OCI-LY7 (cell line): ENCODE measurements around the gene TRRAP. TPM values are rescaled to one million over a fixed set of nuclear protein-coding genes. Genes with fewer than 3 reads are reported as not detected.

ENCODE experiments used
- BruUV-seq: library from RNA; stranded (reverse); fragments of 400-500 nt; replicated peaks from 2 replicates; lab custom pipeline; 2021; lab: Mats Ljungman, UMichigan
- CTCF ChIA-PET: fragments of 300-600 bp; sonication (Branson Sonifier 250); formaldehyde crosslinking; loops from one replicate; lab custom pipeline; 2022; ENCODE audit warnings: antibody characterized with exemption; ENCODE audit not compliant: unreplicated experiment; lab: Charles Lee
- POLR2A ChIA-PET: fragments of 300-600 bp; sonication (Branson Sonifier 250); formaldehyde crosslinking; loops from one replicate; lab custom pipeline; 2022; ENCODE audit warnings: antibody characterized with exemption; lab: Charles Lee
- DNase-seq: peaks from one replicate; pipeline ENCODE4 v3.0.0-alpha.2; 2015; ENCODE audit warnings: low spot score
- H2AFZ ChIP-seq: fragments of 200-600 bp; sonication (generic), shearing (Covaris generic); 2 replicates; pipeline ENCODE4 v1.6.1; 2014; ENCODE audit warnings: mild to moderate bottlenecking, antibody characterized with exemption, low read length, moderate library complexity
- H3K27ac ChIP-seq: fragments of 200-600 bp; sonication (generic); 2 replicates; pipeline ENCODE4 v1.5.1; 2014; ENCODE audit warnings: mixed run types, low read depth, mild to moderate bottlenecking, moderate library complexity, low read length, inconsistent platforms; ENCODE audit not compliant: poor library complexity, severe bottlenecking
- H3K36me3 ChIP-seq: fragments of 200-600 bp; sonication (generic); 2 replicates; pipeline ENCODE4 v1.6.1; 2014; ENCODE audit warnings: mild to moderate bottlenecking, antibody characterized with exemption, low read length, moderate library complexity, mixed read lengths; ENCODE audit not compliant: insufficient read depth
- H3K4me1 ChIP-seq: fragments of 200-600 bp; sonication (generic); 2 replicates; pipeline ENCODE4 v1.5.1; 2014; ENCODE audit warnings: mild to moderate bottlenecking, low read length; ENCODE audit not compliant: insufficient read depth, poor library complexity, severe bottlenecking
- H3K4me2 ChIP-seq: fragments of 200-600 bp; sonication (generic); 2 replicates; pipeline ENCODE4 v1.6.1; 2014; ENCODE audit warnings: mild to moderate bottlenecking, low read length
- H3K4me3 ChIP-seq: fragments of 200-600 bp; sonication (generic); 2 replicates; pipeline ENCODE4 v1.5.1; 2014; ENCODE audit warnings: mild to moderate bottlenecking, low read depth, low read length; ENCODE audit not compliant: poor library complexity, severe bottlenecking
- H3K79me2 ChIP-seq: fragments of 200-600 bp; sonication (generic); 2 replicates; pipeline ENCODE4 v1.6.1; 2016; ENCODE audit warnings: low read depth, mild to moderate bottlenecking, low read length, moderate library complexity, mixed read lengths; ENCODE audit not compliant: insufficient read depth
- H3K9me2 ChIP-seq: fragments of 200-600 bp; sonication (generic); 2 replicates; pipeline ENCODE4 v1.6.1; 2016; ENCODE audit warnings: mild to moderate bottlenecking, low read length, mixed read lengths; ENCODE audit not compliant: insufficient read depth
- H3K9me3 ChIP-seq: fragments of 200-600 bp; sonication (generic); 2 replicates; pipeline ENCODE4 v1.6.1; 2014; ENCODE audit warnings: mild to moderate bottlenecking, mixed run types, low read length, mixed read lengths
- H4K20me1 ChIP-seq: fragments of 200-600 bp; sonication (generic); 2 replicates; pipeline ENCODE4 v1.6.1; 2014; ENCODE audit warnings: mild to moderate bottlenecking, antibody characterized with exemption, low read length, moderate library complexity, mixed read lengths; ENCODE audit not compliant: insufficient read depth
- EZH2phosphoT487 ChIP-seq: fragments of 200-600 bp; sonication (generic); IDR thresholded peaks from 2 replicates; pipeline ENCODE4 v1.6.1; 2018; ENCODE audit warnings: low read depth, borderline replicate concordance, mild to moderate bottlenecking, mixed run types, antibody characterized with exemption, low read length, moderate library complexity, mixed read lengths
- intact Hi-C: fragments of 100-400 bp; cut with micrococcal nuclease; formaldehyde crosslinking; loops from one replicate; pipeline ENCODE4 v1.10.0; 2022; ENCODE audit not compliant: unreplicated experiment
- total RNA-seq, 2 experiments: library from RNA; depleted of rRNA in 1 of 2; stranded (reverse); fragments of >200 nt in 1 of 2; shearing (Covaris generic) in 1 of 2; gene quantifications; 2 replicates each; pipeline ENCODE4 v1.2.3, GENCODE V29; 2014 to 2022
- TF ChIP-seq, protein P1 (sequence below): fragments of 200-600 bp; sonication (generic); conservative IDR thresholded peaks from 2 replicates; pipeline ENCODE4 v1.5.1; 2014; ENCODE audit warnings: mild to moderate bottlenecking, antibody characterized with exemption, low read length, moderate library complexity, mixed read lengths

Gene TRRAP
- total RNA-seq, 2 experiments from 2014 or later = 50.4 to 86.1 TPM

DNA sequence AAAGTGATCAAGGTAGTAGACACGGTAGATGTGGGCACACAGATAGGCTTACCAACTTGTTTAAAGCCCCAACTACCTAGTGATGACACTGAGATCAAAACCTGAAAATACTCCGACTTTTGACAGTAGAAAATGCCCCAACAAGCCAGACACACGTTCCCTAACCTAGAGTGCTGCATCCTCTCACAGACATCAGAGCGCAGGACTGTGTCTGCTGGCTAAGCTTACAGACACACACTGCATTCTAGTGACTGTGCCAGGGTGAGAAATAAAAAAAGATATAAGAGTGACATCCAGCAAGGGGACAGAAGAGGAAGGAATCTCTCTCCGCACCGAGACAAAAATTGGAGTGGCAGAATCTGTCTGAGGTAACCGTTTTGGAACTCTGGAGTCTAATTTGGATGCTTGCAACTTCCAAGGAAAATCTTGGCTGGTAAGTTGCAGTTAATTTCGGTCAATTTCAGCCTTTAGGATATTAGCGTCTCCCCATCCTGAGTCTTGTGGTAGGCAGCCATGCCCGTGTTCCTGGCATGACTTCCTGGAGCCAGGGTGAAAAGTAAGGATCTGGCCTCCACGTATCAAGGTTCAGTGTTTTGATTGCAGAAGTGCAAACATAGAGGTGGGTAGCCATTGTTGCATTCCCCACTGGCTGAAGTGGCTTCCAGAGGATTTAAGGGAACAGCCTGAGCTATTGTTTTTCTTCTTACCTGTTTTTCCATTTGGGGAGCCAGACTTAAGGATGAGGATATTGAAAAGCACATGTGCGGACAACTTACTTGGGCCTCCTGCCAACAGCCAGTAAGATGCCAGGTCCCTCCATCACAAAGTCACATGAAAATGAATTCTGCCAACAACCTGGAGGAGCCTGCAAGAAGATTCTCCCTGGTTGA, 141.4 kb downstream of the TRRAP start:
- Histone ChIP-seq H3K36me3 (peaks cover 69% of the 10 kb centered on the region), H3K9me2 (no peaks in the 10 kb centered on the region), H3K9me3 (no peaks in the 10 kb centered on the region), H3K27ac (no peak overlapping the region), H3K4me3 (no peak overlapping the region), H4K20me1 (no peaks in the 10 kb centered on the region), H3K79me2 (peaks cover 5% of the 10 kb centered on the region; the same call in 1 of the 2 replicates), H3K4me1 (no peaks in the 10 kb centered on the region), H2AFZ (no peak overlapping the region), H3K4me2 (no peak overlapping the region)
- intact Hi-C loops = no loop called here
- no TSS peak for BruUV-seq
- DNase-seq = no peak
- no peak for TF ChIP-seq EZH2phosphoT487
- ChIA-PET POLR2A (no interaction called here), CTCF (no interaction called here)

DNA sequence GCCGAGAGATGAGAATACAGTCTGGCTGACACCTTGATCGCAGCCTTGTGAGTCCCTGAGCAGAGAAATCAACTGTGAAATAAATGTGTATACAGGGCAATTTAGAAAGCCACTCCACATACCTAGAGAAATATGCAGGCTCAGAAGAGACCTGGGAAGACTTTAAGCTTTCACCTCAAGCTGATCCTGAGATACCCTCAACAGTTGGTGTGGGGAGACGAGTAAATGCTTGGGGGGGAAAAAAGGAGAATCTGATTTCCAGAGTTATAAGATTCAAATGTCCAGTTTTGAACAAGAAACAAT, 142.0 kb downstream of the TRRAP start:
- TF ChIP-seq, protein P1, sequence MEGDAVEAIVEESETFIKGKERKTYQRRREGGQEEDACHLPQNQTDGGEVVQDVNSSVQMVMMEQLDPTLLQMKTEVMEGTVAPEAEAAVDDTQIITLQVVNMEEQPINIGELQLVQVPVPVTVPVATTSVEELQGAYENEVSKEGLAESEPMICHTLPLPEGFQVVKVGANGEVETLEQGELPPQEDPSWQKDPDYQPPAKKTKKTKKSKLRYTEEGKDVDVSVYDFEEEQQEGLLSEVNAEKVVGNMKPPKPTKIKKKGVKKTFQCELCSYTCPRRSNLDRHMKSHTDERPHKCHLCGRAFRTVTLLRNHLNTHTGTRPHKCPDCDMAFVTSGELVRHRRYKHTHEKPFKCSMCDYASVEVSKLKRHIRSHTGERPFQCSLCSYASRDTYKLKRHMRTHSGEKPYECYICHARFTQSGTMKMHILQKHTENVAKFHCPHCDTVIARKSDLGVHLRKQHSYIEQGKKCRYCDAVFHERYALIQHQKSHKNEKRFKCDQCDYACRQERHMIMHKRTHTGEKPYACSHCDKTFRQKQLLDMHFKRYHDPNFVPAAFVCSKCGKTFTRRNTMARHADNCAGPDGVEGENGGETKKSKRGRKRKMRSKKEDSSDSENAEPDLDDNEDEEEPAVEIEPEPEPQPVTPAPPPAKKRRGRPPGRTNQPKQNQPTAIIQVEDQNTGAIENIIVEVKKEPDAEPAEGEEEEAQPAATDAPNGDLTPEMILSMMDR = no peak
- no peak for TF ChIP-seq EZH2phosphoT487
- H3K4me2 ChIP-seq = no peak overlapping the region
- DNase-seq = no peak
- BruUV-seq = no TSS peak
- H3K36me3 ChIP-seq = peaks cover 63% of the 10 kb centered on the region
- no peaks in the 10 kb centered on the region for H4K20me1 ChIP-seq
- ChIA-PET CTCF (no interaction called here), POLR2A (no interaction called here)
- H3K4me3 ChIP-seq = no peak overlapping the region
- intact Hi-C loops = no loop called here
- H3K9me3 ChIP-seq = no peaks in the 10 kb centered on the region
- no peak overlapping the region for H3K27ac ChIP-seq
- no peaks in the 10 kb centered on the region for H3K9me2 ChIP-seq
- no peaks in the 10 kb centered on the region for H3K4me1 ChIP-seq
- peaks cover 5% of the 10 kb centered on the region; the same call in 1 of the 2 replicates for H3K79me2 ChIP-seq
- no peak overlapping the region for H2AFZ ChIP-seq

DNA sequence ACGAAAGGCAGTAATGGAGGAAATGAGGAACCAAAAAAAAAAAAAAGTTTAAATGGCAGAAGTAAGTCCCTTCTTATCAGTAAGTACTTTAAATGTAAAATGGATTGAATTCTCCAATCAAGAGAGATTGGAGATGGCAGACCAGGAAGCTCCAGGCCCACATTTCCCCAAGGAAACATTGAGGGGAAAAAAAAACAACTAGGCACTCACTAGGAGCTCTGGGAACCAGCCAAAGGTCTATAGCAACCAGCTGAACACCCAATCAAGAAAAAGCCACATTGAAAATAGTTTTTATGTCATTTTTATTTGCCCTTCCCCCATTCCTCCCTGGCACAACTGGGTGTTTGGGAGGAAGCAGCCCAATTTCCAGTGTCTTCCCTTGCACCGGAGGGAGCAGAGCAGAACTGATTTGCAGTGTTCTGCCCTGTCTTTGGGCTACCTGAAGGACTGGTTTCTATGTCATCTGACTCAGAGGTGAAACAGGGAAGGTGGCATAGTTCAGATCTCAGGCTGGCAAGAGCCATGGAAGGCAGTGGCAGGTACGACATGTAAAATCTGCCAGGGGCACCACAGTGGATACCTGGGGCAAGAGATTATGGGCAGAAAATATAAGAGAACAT, 143.7 kb downstream of the TRRAP start:
- CTCF ChIA-PET = no interaction called here

More for the DNA sequence above, 143.7 kb downstream of the TRRAP start:
- no peak overlapping the region for H3K4me2 ChIP-seq
- no peak overlapping the region for H3K27ac ChIP-seq
- no peak overlapping the region for H2AFZ ChIP-seq
- no peak overlapping the region for H3K4me3 ChIP-seq
- no TSS peak for BruUV-seq
- POLR2A ChIA-PET = no interaction called here
- peaks cover 54% of the 10 kb centered on the region for H3K36me3 ChIP-seq
- no peak for TF ChIP-seq EZH2phosphoT487
- TF ChIP-seq, protein P1 = no peak
- H3K4me1 ChIP-seq = no peaks in the 10 kb centered on the region
- peaks cover under 1% of the 10 kb centered on the region; the same call in 1 of the 2 replicates for H3K79me2 ChIP-seq
- H3K9me3 ChIP-seq = no peaks in the 10 kb centered on the region
- H3K9me2 ChIP-seq = no peaks in the 10 kb centered on the region
- intact Hi-C loops = no loop called here
- DNase-seq = no peak
- H4K20me1 ChIP-seq = no peaks in the 10 kb centered on the region
